Activated CD4-positive, CD25-positive, alpha-beta regulatory T cell treated with anti-CD3 and anti-CD28 coated beads, Interleukin-2, amount 50 U/mL, for 24 hours (primary cell): ENCODE results near the gene MGRN1.

ENCODE experiments used
- ATAC-seq, 2 donors: fragments of 150-1000 bp; cut with Tn5 transposase; one replicate each; pipeline ENCODE4 v1.10.0; 2021; ENCODE audit warnings: mild to moderate bottlenecking in 1 of 2, moderate library complexity in 1 of 2

The MGRN1 gene

DNA sequence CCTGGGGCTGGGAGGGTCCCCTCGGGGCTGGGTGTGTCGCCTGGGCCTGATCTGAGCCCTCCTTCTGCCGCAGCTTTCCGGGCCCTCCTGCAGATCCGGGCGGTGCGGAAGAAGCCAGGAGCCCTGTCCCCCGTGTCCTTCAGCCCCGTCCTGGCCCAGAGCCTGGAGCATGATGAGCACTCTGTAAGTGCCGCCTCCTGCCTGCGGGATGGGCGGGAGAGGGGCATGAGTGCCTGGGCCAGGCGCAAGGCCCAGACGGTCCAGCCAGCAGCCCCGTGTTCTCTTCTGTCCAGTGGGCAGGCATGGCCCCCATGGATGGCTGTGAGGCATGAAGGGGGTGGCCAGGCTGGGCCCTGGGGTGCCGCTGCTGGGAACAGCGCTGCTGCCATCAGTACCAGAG, 52.8 kb downstream of the MGRN1 start:
- ATAC-seq = no peak

DNA sequence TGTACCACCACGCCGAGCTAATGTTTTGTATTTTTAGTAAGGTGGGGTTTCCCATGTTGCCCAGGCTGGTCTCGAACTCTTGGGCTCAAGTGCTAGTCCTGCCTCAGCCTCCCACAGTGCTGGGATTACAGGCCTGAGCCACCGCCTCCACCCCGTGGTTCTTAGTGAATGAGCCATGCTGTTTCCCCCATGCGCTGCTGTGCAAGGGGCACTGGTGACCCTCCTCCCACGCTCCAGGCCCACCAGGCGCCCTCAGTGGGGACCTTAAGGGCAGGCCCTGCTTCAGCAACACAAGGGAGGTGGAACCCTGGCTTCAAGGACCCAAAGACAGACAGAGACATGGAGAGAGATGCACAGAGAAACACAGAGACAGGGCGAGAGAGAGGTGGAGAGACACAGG, 53.4 kb downstream of the MGRN1 start:
- ATAC-seq = no peak

GRCh38 chr16:4678596-4678995, 54.0 kb downstream of the MGRN1 start:
- ATAC-seq = no peak

GRCh38 chr16:4679156-4679849, 54.7 kb downstream of the MGRN1 start:
- no peak for ATAC-seq

DNA sequence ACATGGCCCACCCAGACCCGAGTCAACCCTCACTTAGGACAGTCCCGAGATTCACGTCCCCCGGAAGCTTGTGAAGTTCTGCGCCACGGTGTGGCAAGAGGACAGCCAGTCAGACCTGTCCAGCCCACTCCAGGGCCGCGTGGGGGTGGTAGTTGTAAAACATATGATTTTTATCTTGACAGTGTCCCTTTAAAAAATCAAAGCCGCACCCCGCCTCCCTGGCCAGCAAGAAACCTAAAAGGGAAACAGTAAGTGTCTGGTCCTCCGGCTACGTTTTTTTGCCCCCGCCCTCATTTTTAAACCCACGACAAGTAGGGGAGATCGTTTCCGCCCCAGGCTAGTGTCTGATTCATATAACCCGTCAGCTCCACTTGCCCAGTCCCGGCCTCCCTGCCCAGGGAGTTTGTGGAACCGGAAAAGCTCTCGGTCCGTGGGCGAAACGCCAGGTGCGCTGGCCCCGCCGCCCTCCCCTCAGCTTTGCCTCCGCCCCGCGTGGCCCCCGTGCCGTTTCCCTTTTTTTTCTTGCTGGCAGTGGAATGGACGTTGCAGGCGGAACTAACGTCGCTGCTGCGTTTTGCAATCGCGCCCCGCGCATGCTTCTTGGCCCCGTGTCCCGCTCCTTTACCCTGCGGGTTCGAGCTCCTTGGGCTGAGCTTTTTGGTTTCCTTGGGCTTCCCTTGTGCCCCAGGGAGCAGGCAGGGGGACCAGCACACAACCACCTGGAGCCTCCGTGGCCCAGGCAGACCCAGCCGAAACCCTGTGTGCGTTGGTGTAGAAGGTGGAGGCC, 55.4 kb downstream of the MGRN1 start:
- no peak for ATAC-seq

GRCh38 chr16:4680673-4681470, 56.2 kb downstream of the MGRN1 start:
- ATAC-seq = no peak

GRCh38 chr16:4681471-4682083, 57.0 kb downstream of the MGRN1 start:
- ATAC-seq = no peak

DNA sequence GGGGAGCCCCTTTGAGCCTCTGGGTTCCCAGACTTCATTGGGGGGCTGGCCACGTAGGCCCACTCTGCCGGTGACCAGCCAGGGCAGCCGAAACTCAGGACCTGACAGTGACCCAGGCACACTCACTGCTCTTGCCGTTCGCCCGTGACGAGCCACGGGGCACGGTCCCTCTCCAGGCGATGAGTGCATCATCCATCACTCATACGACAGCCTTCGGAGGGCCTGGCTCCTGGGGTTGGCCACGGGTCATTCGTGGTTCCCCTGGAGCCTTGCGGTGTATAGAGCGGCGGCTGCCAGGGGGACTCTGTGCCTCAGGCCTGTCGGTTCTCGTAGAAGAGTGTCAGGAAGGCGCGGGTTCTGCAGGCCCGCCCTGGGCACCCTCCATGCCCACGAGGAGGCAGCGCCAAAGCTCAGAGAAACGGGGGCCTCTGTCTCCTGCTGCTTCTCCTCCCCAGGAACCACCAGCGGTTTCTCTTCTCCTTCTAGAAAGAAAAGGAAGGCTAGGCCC, 57.5 kb downstream of the MGRN1 start:
- no peak for ATAC-seq

DNA sequence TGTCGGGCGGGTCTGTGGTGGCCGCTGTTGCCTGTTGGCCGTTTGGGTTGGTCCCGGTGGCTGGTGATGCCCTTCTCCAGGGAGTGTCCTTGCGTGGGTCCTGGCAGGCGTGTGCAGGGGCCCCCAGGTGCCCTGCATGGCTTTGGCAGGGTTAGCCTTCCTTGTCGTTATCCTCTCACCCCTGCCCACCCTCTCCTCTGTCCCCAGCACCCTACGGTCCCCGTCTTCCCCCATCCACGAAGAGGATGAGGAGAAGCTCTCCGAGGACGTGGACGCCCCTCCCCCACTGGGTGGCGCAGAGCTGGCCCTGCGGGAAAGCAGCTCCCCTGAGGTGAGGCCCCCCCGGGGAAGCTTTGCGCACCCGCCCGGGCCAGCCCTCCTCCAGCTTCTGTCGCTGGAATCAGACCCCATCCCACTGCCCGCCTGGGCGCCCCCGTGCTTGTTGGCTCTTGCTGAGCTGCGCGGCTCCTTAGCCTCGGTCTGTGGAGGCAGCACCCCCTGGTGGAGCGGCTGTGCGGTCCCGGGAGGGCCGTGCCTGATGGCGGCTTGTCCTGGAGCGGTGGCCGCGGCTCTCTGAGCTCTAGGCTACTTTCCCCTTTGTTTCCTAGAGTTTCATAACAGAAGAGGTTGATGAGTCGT, 58.1 kb downstream of the MGRN1 start:
- ATAC-seq = no peak

GRCh38 chr16:4683255-4684057, 58.8 kb downstream of the MGRN1 start:
- no peak for ATAC-seq

DNA sequence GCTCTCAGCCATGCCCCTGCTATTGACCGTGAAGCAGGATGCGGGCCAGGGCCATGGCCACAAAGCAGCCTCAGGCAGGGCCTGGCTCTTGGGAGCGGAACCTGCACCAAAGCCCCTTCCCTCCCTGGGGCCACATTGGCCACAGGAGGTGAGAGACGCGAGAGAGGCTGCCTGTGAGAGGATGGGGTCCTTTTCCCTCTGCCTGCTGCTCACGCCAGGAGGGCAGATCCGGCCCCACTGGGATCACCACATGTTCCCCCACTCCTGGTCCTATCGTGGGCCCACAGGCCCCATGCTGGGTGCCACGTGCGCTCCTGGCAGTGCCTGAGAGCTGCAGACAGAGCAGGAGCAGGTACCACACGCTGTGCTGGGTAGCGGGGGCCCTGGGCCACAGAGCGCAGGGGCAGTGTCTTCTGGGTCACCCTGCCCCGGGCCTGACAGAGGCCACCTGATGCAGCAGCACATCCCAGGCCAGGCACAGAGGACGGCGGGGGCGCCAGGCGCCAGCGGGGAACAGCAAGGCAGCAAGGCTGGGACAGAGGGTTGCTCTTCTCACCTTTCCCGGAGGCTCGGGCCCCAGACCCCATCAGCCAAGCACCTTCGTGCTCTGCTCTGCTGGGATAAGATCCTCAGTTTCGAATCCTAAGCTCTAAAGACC, 59.6 kb downstream of the MGRN1 start:
- no peak for ATAC-seq

DNA sequence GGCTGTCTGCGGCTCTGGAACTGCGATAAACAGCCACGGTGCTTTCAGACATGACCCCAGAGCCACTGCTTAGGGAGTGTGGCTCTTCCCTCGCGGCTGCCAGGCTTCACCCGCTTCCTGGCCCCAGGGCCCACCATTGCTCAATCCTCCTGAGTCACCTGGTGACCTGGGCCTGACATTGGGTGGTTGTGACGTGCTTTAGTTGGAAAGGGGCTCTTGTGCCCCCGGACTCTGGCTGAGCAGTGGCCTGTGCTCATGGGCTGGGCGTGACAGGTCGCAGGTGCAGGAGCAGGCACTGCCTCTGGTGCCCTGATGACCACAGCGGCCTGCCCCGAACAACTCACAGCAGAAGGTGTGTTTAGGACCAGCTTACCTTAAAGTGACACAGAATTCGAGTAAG, 60.1 kb downstream of the MGRN1 start:
- no peak for ATAC-seq

- ATAC-seq = no peak
These were observed 60.7 kb downstream of the MGRN1 start for GRCh38 chr16:4685292-4685691.

- no peak for ATAC-seq
These were observed 61.3 kb downstream of the MGRN1 start for GRCh38 chr16:4685776-4686496.

DNA sequence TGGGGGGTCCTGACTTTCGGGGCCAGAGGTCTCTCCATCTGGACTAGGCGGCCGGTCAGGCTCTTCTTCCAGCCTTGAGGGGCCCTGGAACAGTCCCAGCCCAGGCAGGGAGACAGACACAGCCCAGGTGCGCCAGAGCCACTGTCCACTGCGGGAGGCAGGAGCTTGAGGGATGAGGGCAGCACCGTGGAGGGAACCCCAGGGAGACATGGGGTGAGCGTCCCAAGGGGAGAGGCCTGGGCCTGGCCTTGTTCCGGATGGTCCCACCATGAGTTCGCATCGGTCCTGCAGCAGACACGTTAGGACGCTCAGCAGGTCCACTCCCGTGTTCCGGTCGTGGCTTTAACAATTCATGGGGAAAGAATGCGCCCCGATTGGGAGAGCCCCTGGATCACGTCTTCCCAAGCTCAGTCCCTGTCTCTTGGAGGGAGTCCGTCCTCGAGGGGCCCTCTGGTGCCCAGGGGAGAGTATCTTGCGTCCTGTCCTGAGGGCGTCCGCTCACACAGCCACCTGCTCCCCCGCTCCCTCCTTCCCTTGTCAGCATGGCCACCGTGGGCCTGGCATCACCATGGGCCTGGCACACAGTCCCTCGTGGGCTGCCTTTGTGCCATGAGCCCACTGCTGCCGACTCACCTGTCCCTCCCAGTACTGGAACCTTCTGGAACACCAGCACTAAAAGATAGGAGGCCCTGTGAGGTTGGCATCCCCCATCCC, 62.0 kb downstream of the MGRN1 start:
- ATAC-seq = no peak

DNA sequence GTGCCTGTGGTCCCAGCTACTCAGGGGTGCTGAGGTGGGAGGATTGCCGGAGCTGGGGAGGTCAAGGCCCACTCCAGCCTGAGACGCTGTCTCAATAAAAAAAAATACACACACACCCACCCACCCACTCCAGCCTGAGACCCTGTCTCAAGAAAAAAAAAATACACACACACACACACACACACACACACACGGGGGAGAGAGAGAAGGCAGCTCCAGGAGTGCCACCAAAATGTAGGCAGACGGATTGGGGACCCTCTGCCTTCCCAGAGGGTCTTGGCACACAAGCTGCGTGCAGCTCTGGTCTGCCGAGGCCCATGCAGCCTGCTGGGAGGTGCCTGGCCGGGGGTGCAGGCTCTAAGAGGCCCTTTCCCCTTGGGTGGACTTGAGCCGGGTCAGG, 62.8 kb downstream of the MGRN1 start:
- no peak for ATAC-seq

GRCh38 chr16:4687946-4688673, 63.5 kb downstream of the MGRN1 start:
- ATAC-seq = no peak

- no peak for ATAC-seq
These were observed 64.0 kb downstream of the MGRN1 start for GRCh38 chr16:4688674-4689045.

DNA sequence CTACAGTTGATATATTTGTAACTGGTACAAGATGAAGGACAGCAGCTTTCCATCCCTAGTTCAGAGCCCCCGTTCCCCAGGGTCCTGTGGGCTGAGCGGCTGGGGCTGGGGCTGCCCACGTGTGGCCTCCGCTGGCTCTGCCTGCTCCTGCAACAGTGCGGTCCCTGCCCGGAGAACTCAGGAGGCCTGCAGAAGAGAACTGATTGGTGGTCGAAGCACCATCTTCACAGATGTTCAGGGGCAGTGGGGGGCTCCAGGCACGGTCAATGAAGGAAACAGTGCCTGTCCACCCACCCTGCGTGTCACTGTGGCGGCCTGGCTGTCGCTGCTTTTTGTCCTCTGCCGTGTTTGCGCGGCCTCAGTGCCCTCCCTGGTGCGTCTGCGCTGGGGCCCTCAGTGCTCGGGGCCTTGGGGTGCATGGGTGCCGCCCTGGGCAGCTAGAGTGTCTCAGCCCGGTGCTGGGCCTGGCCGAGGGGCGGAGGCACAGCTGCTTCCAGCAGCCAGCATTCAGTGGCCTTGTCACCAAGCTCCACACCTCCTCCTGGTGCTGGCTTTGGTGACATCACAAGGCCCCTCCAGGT, 64.6 kb downstream of the MGRN1 start:
- no peak for ATAC-seq
